H1 (cell line): ENCODE data around the gene NLGN4X. TPM values are rescaled to one million over a fixed set of nuclear protein-coding genes. Genes with fewer than 3 reads are reported as not detected.

ENCODE experiments used
- CTCF ChIA-PET: fragments of 300-600 bp; sonication (Branson Sonifier 250); formaldehyde crosslinking; loops from one replicate; lab custom pipeline; 2021; ENCODE audit not compliant: partially characterized antibody; lab: Charles Lee
- POLR2A ChIA-PET: fragments of 300-600 bp; sonication (Branson Sonifier 250); formaldehyde crosslinking; loops from one replicate; lab custom pipeline; 2021; ENCODE audit warnings: inconsistent platforms; ENCODE audit not compliant: partially characterized antibody; lab: Charles Lee
- DNase-seq, 2 experiments: peaks; one replicate each; pipeline versions ENCODE4 v3.0.0 to v3.0.0-alpha.2; 2010 to 2022; ENCODE audit warnings: low spot score in 2 of 2, low read depth in 1 of 2, mixed read lengths in 1 of 2
- FAIRE-seq: peaks from 2 replicates; lab custom pipeline; 2011; peaks lifted over from hg19 to GRCh38; lab: Jason Lieb, UNC
- H2AFZ ChIP-seq: 2 replicates; pipeline ENCODE4 v1.8.1; 2012; ENCODE audit warnings: low read length, inconsistent platforms
- H2AK5ac ChIP-seq: 2 replicates; pipeline ENCODE4 v1.6.1; 2013; ENCODE audit warnings: low read depth, low read length
- H2BK120ac ChIP-seq: replicated peaks from 2 replicates; pipeline ENCODE3; 2013; ENCODE audit warnings: low read depth, low read length, inconsistent platforms
- H2BK12ac ChIP-seq: 2 replicates; pipeline ENCODE4 v1.6.1; 2013; ENCODE audit warnings: low read depth, low read length
- H2BK15ac ChIP-seq: 2 replicates; pipeline ENCODE4 v1.6.1; 2013; ENCODE audit warnings: low read length
- H2BK20ac ChIP-seq: 2 replicates; pipeline ENCODE4 v1.6.1; 2013; ENCODE audit warnings: low read length
- H2BK5ac ChIP-seq: 2 replicates; pipeline ENCODE4 v1.6.1; 2013; ENCODE audit warnings: low read depth, low read length
- H3K14ac ChIP-seq: 2 replicates; pipeline ENCODE4 v1.6.1; 2013; ENCODE audit warnings: inconsistent platforms; ENCODE audit not compliant: insufficient read length
- H3K18ac ChIP-seq: 2 replicates; pipeline ENCODE4 v1.6.1; 2013; ENCODE audit warnings: low read length; ENCODE audit errors: extremely low read depth
- H3K23ac ChIP-seq: 2 replicates; pipeline ENCODE4 v1.6.1; 2013; ENCODE audit warnings: inconsistent platforms; ENCODE audit not compliant: insufficient read length
- H3K23me2 ChIP-seq: 2 replicates; pipeline ENCODE4 v1.6.1; 2013; ENCODE audit warnings: low read depth, low read length
- H3K27ac ChIP-seq: 2 replicates; pipeline ENCODE4 v1.6.1; 2011; ENCODE audit warnings: low read depth, low read length, inconsistent platforms
- H3K27me3 ChIP-seq, 4 experiments: replicated peaks in 1 of 4; 1 replicate in 1 of 4; 2 replicates in 3 of 4; pipeline versions ENCODE4 v1.6.1 to v1.8.1; 2011 to 2013; ENCODE audit warnings: low read length in 3 of 4, mild to moderate bottlenecking in 3 of 4, inconsistent platforms in 2 of 4, mixed read lengths in 2 of 4, moderate library complexity in 1 of 4; ENCODE audit not compliant: control insufficient read depth in 3 of 4, insufficient read depth in 3 of 4; ENCODE audit errors: extremely low read depth in 1 of 4
- H3K36me3 ChIP-seq, 4 experiments: 2 replicates each; pipeline versions ENCODE4 v1.6.1 to v1.8.1; 2011 to 2013; ENCODE audit warnings: mild to moderate bottlenecking in 4 of 4, low read length in 3 of 4, moderate library complexity in 2 of 4, control low read depth in 1 of 4, inconsistent platforms in 1 of 4; ENCODE audit not compliant: insufficient read depth in 4 of 4, control insufficient read depth in 2 of 4
- H3K4ac ChIP-seq: replicated peaks from 2 replicates; pipeline ENCODE3; 2013; ENCODE audit warnings: low read length, low read depth, mixed read lengths, inconsistent platforms; ENCODE audit not compliant: insufficient read length
- H3K4me1 ChIP-seq, 4 experiments: replicated peaks in 1 of 4; 1 replicate in 1 of 4; 2 replicates in 3 of 4; pipeline versions ENCODE4 v1.6.1 to v1.8.1; 2011 to 2013; ENCODE audit warnings: low read length in 3 of 4, inconsistent platforms in 2 of 4, mixed read lengths in 1 of 4; ENCODE audit not compliant: insufficient read depth in 4 of 4, control insufficient read depth in 3 of 4
- H3K4me2 ChIP-seq, 2 experiments: 2 replicates each; pipeline versions ENCODE4 v1.6.1 to v1.8.1; 2011 to 2013; ENCODE audit warnings: low read depth in 2 of 2, low read length in 2 of 2, control low read depth in 1 of 2, inconsistent platforms in 1 of 2, mild to moderate bottlenecking in 1 of 2; ENCODE audit not compliant: insufficient read depth in 1 of 2
- H3K4me3 ChIP-seq, 4 experiments: fragments of 200-600, 300-600 bp in 1 of 4; sonication (generic), shearing (Covaris generic), sonication (Bioruptor Twin) in 1 of 4; 2 replicates each; pipeline versions ENCODE4 v1.5.1 to v1.8.1; 2011 to 2016; ENCODE audit warnings: low read length in 4 of 4, low read depth in 3 of 4, control low read depth in 2 of 4, inconsistent platforms in 2 of 4, mild to moderate bottlenecking in 2 of 4, mixed read lengths in 1 of 4, moderate library complexity in 1 of 4; ENCODE audit not compliant: insufficient read depth in 2 of 4; ENCODE audit errors: extremely low read depth in 1 of 4
- H3K56ac ChIP-seq: replicated peaks from 2 replicates; pipeline ENCODE3; 2013; ENCODE audit warnings: low read depth, mild to moderate bottlenecking, mixed read lengths, low read length, inconsistent platforms; ENCODE audit not compliant: insufficient read length
- H3K79me1 ChIP-seq: 2 replicates; pipeline ENCODE4 v1.6.1; 2013; ENCODE audit warnings: low read depth, low read length, control low read depth
- H3K79me2 ChIP-seq, 2 experiments: 2 replicates each; pipeline versions ENCODE4 v1.6.1 to v1.8.1; 2012 to 2013; ENCODE audit warnings: low read length in 2 of 2, mild to moderate bottlenecking in 2 of 2, inconsistent platforms in 1 of 2; ENCODE audit not compliant: insufficient read depth in 2 of 2, control insufficient read depth in 1 of 2
- H3K9ac ChIP-seq, 4 experiments: replicated peaks in 1 of 4; 1 replicate in 1 of 4; 2 replicates in 3 of 4; pipeline versions ENCODE4 v1.6.1 to v1.8.1; 2011 to 2013; ENCODE audit warnings: low read depth in 3 of 4, low read length in 3 of 4, control low read depth in 2 of 4, mild to moderate bottlenecking in 2 of 4, moderate library complexity in 2 of 4, inconsistent platforms in 1 of 4; ENCODE audit errors: extremely low read depth in 1 of 4
- H3K9me3 ChIP-seq, 2 experiments: 2 replicates each; pipeline versions ENCODE4 v1.6.1 to v1.8.1; 2012 to 2013; ENCODE audit warnings: mild to moderate bottlenecking in 2 of 2, moderate library complexity in 2 of 2, control low read depth in 1 of 2, inconsistent platforms in 1 of 2, low read depth in 1 of 2, low read length in 1 of 2, mixed read lengths in 1 of 2; ENCODE audit not compliant: insufficient read depth in 2 of 2
- H4K20me1 ChIP-seq, 2 experiments: replicated peaks in 1 of 2; 2 replicates each; pipeline versions ENCODE3 to v1.8.1; 2011 to 2013; ENCODE audit warnings: inconsistent platforms in 2 of 2, low read length in 2 of 2, mild to moderate bottlenecking in 1 of 2; ENCODE audit not compliant: insufficient read depth in 2 of 2, control insufficient read depth in 1 of 2
- H4K5ac ChIP-seq: 2 replicates; pipeline ENCODE4 v1.6.1; 2013; ENCODE audit warnings: low read length, low read depth, mixed read lengths, inconsistent platforms; ENCODE audit not compliant: insufficient read length
- H4K8ac ChIP-seq: 2 replicates; pipeline ENCODE4 v1.8.0; 2013; ENCODE audit warnings: mild to moderate bottlenecking, moderate library complexity, low read length, inconsistent platforms; ENCODE audit not compliant: insufficient read depth; ENCODE audit errors: extremely low read depth
- H4K91ac ChIP-seq: replicated peaks from 2 replicates; pipeline ENCODE3; 2013; ENCODE audit warnings: low read length, mixed read lengths, inconsistent platforms; ENCODE audit not compliant: insufficient read length
- BACH1 ChIP-seq: IDR thresholded peaks from 2 replicates; pipeline ENCODE4 v1.6.1; 2012; ENCODE audit warnings: low read length, improper control_type of control experiment
- BCL11A ChIP-seq, 2 experiments: IDR thresholded peaks; one replicate each; pipeline ENCODE4 v1.6.1; 2011; ENCODE audit warnings: low read depth in 2 of 2, low read length in 2 of 2, mild to moderate bottlenecking in 2 of 2
- CBX5 ChIP-seq: fragments of 300-800, 300-1000 bp; sonication (generic); IDR thresholded peaks from 2 replicates; pipeline ENCODE4 v1.7.1; 2016; ENCODE audit warnings: antibody characterized with exemption, low read length, low read depth
- GABPA ChIP-seq: IDR thresholded peaks from 2 replicates; pipeline ENCODE4 v1.6.1; 2011; ENCODE audit warnings: mild to moderate bottlenecking, low read length, moderate library complexity, borderline replicate concordance; ENCODE audit not compliant: insufficient read depth
- HDAC2 ChIP-seq, 2 experiments: fragments of 300-600 bp in 1 of 2; sonication (generic) in 1 of 2; IDR thresholded peaks; 2 replicates each; pipeline ENCODE4 v1.6.1; 2011 to 2012; ENCODE audit warnings: low read depth in 2 of 2, low read length in 2 of 2, mild to moderate bottlenecking in 2 of 2, moderate library complexity in 2 of 2, borderline replicate concordance in 1 of 2, inconsistent platforms in 1 of 2
- KDM4A ChIP-seq: IDR thresholded peaks from one replicate; pipeline ENCODE4 v1.7.1; 2012; ENCODE audit warnings: low read depth, mild to moderate bottlenecking, moderate library complexity, low read length, inconsistent platforms; ENCODE audit not compliant: severe bottlenecking
- KDM5A ChIP-seq: fragments of 200-600 bp; IDR thresholded peaks from 2 replicates; pipeline ENCODE4 v1.7.1; 2012; ENCODE audit warnings: mild to moderate bottlenecking, low read length, inconsistent platforms, mixed read lengths
- POU5F1 ChIP-seq: IDR thresholded peaks from 2 replicates; pipeline ENCODE4 v1.6.1; 2011; ENCODE audit warnings: low read depth, mild to moderate bottlenecking, low read length, moderate library complexity
- SIN3A ChIP-seq, 2 experiments: IDR thresholded peaks in 1 of 2; conservative IDR thresholded peaks in 1 of 2; 2 replicates each; pipeline ENCODE4 v1.6.1; 2011 to 2012; ENCODE audit warnings: low read length in 2 of 2, improper control_type of control experiment in 1 of 2, low read depth in 1 of 2, mild to moderate bottlenecking in 1 of 2
- SIRT6 ChIP-seq: IDR thresholded peaks from one replicate; pipeline ENCODE4 v1.7.1; 2012; ENCODE audit warnings: low read length, inconsistent platforms
- SP1 ChIP-seq: IDR thresholded peaks from 2 replicates; pipeline ENCODE4 v1.6.1; 2011; ENCODE audit warnings: low read depth, low read length
- TAF7 ChIP-seq: optimal IDR thresholded peaks from 2 replicates; pipeline ENCODE3; 2011; ENCODE audit warnings: low read depth, mild to moderate bottlenecking, inconsistent platforms, low read length, moderate library complexity, borderline replicate concordance
- ZNF274 ChIP-seq: IDR thresholded peaks from 2 replicates; pipeline ENCODE4 v1.7.0; 2012; ENCODE audit warnings: low read length, borderline replicate concordance; ENCODE audit errors: extremely low read depth
- WGBS, 2 experiments: shearing (Covaris generic) in 1 of 2; methylation state at CpG; one replicate each; pipeline versions ENCODE4 v1.1.6 to v1.1.7; 2013 to 2015; ENCODE audit warnings: low lambda C conversion rate in 2 of 2, mixed read lengths in 2 of 2, inconsistent platforms in 1 of 2, low coverage in 1 of 2, missing lambda C conversion rate in 1 of 2; ENCODE audit not compliant: insufficient replicate concordance in 2 of 2, insufficient coverage in 1 of 2, insufficient read length in 1 of 2; ENCODE audit errors: extremely low coverage in 1 of 2, missing lambda C conversion rate in 1 of 2; 5-methylcytosine and 5-hydroxymethylcytosine counted together
- polyA plus RNA-seq, 7 experiments: library from polyadenylated mRNA; depleted of rRNA in 3 of 7; stranded (reverse) in 5 of 7; unstranded in 2 of 7; fragments of >200 nt in 5 of 7; fragments of 200-250 nt in 2 of 7; gene quantifications; 1 replicate in 5 of 7; 2 replicates in 1 of 7; 4 replicates in 1 of 7; pipeline versions ENCODE4 v1.2.1 to v1.2.3, GENCODE V29; 2011 to 2013; ENCODE audit warnings: missing spikeins in 2 of 7, mixed read lengths in 2 of 7
- total RNA-seq: library from RNA; stranded (reverse); fragmentation: NEBNext Ultra II Directional; extraction: Animal tissue kit (Norgen Biotek cat#: 25700); gene quantifications from 2 replicates; pipeline ENCODE4 v1.2.1, GENCODE V29; 2021

The NLGN4X gene
- total and polyA plus RNA-seq, 2 of the 8 experiments (the other 6 are each of a cell fraction or from before 2014, with no cell fraction given): 104 to 124 TPM

DNA sequence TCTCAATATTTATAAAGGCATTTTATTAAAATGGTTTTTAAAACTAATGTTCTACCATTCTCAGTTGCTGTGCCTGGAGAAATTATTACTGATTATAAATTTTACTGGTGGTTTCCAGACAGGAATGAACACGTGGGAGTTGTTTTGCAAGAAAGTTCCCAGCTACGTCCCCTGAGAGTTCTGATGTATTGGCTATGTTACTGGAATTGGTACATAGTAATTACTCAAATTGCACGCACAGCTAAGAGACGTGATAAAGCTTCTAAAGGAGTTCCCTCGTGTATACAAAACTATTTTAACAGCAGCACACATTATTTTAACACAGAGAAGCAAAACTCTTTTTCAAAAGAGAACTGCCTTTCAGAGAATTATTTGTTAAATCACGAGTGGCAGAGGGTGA lies 292.2 kb downstream of the NLGN4X start:
- Histone ChIP-seq H2BK12ac (no peak overlapping the region), H3K23me2 (no peaks in the 10 kb centered on the region), H3K9me3 (no peaks in the 10 kb centered on the region), H2BK5ac (no peak overlapping the region), H3K4me2 (no peak overlapping the region), H3K4ac (no peak overlapping the region), H3K27ac (no peak overlapping the region), H4K91ac (no peak overlapping the region), H3K4me1 (no peaks in the 10 kb centered on the region), H2BK20ac (no peak overlapping the region), H3K14ac (no peak overlapping the region), H3K79me1 (no peaks in the 10 kb centered on the region; the same call in 1 of the 2 replicates), H4K8ac (no peak overlapping the region), H2BK15ac (no peak overlapping the region), H3K23ac (no peak overlapping the region), H3K56ac (no peak overlapping the region), H4K20me1 (no peaks in the 10 kb centered on the region), H3K9ac (no peak overlapping the region), H3K79me2 (peaks cover 0 to 35% of the 10 kb centered on the region in 2 experiments; a peak in 2 of 4 replicates), H3K18ac (no peak overlapping the region), H2BK120ac (no peak overlapping the region), H3K4me3 (no peak overlapping the region), H2AFZ (no peak overlapping the region), H3K36me3 (no peaks in the 10 kb centered on the region), H4K5ac (no peak overlapping the region), H3K27me3 (no peaks in the 10 kb centered on the region), H2AK5ac (no peak overlapping the region)
- ChIA-PET POLR2A (no interaction called here), CTCF (no interaction called here)
- DNase-seq (no peak), FAIRE-seq (no peak)
- 80% methylated on average over 6 of the region's 6 CpGs; no CpG with 5 or more reads in 1 of the 2 experiments for WGBS, 2 experiments
- TF ChIP-seq POU5F1 (no peak), GABPA (no peak), SP1 (no peak), SIRT6 (no peak), BCL11A (IDR thresholded peaks at IDR 0.05; ENCODE audit: low read depth in 2 of 2, low read length in 2 of 2) (no peak), ZNF274 (no peak), HDAC2 (IDR thresholded peaks at IDR 0.05; ENCODE audit: borderline replicate concordance in 1 of 2, low read depth in 2 of 2, low read length in 2 of 2) (no peak), KDM5A (no peak), SIN3A (conservative IDR thresholded peaks at IDR 0.05 in 1 of 2, IDR thresholded peaks at IDR 0.05 in 1 of 2; ENCODE audit: low read depth in 1 of 2, low read length in 2 of 2) (no peak), CBX5 (no peak), KDM4A (no peak), TAF7 (no peak), BACH1 (no peak)
